Prostate gland (tissue), 2 donors: ENCODE measurements around the gene CSK.
A peak's percentile ranks its signal among the peaks of the same experiment; 100 is the strongest.

Experiments
- POLR2A ChIP-seq: fragments of 450-650 bp; IDR thresholded peaks from one replicate; pipeline ENCODE4 v1.6.1; 2016; ENCODE audit warnings: antibody characterized with exemption, mild to moderate bottlenecking
- POLR2AphosphoS5 ChIP-seq: sonication (generic); formaldehyde crosslinking; IDR thresholded peaks from one replicate; pipeline ENCODE4 v1.6.1; 2017; ENCODE audit warnings: antibody characterized with exemption
- TF ChIP-seq, protein P1 (sequence below), 4 experiments: fragments of 200-600 bp in 2 of 4; fragments of 450-650 bp in 2 of 4; sonication (generic) in 2 of 4; IDR thresholded peaks; 1 replicate in 3 of 4; 2 replicates in 1 of 4; pipeline ENCODE4 v1.5.1; 2016 to 2019; ENCODE audit warnings: antibody characterized with exemption in 4 of 4, mild to moderate bottlenecking in 2 of 4, moderate library complexity in 2 of 4

DNA sequence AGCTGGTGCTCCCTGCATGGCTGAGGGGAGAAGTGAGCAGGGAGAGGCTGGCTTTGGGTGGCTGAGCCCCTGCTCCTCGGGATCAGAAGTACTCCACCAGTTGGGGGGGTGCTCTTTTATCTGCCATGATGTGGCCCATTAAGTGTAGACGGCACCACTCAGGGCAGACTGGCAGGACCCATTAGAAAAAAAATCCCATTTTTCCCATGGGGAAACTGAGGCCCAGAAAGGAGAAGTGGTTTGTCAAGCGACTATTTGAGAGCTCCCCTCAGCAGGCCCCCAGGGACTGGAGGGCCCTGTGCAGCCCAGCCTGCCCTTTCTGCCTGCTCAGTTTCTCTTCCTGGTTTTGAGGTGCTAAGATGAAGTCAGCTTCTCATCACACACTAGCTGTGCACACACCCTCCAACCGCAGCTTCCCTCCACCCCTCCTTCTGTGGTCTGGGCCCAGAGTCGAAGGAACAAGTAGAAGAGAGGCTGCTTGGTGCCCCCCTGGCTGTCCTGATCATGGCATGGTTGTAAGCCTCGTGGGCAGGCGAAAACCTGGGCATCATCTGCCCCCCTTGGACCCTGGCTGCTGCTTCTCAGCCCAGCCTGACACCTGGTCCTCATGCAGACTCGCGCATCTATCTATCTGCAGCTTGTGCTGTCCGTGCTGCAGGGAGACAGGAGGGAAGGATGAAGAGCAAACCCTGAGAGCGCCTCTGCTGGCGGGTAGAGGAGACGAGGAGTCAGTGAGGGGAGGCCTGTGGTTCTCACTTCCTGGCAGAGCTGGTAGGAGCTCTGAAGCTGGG lies 5.6 kb downstream of the CSK start:
- no peak for TF ChIP-seq POLR2A
- TF ChIP-seq, protein P1, sequence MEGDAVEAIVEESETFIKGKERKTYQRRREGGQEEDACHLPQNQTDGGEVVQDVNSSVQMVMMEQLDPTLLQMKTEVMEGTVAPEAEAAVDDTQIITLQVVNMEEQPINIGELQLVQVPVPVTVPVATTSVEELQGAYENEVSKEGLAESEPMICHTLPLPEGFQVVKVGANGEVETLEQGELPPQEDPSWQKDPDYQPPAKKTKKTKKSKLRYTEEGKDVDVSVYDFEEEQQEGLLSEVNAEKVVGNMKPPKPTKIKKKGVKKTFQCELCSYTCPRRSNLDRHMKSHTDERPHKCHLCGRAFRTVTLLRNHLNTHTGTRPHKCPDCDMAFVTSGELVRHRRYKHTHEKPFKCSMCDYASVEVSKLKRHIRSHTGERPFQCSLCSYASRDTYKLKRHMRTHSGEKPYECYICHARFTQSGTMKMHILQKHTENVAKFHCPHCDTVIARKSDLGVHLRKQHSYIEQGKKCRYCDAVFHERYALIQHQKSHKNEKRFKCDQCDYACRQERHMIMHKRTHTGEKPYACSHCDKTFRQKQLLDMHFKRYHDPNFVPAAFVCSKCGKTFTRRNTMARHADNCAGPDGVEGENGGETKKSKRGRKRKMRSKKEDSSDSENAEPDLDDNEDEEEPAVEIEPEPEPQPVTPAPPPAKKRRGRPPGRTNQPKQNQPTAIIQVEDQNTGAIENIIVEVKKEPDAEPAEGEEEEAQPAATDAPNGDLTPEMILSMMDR (IDR thresholded peaks at IDR 0.05) = peak in 1 of 4 experiments; percentile 41
- no peak for TF ChIP-seq POLR2AphosphoS5
